WTC11 (cell line): Measurements from ENCODE around the gene NHS. TPM values are rescaled to one million over a fixed set of nuclear protein-coding genes. Genes with fewer than 3 reads are reported as not detected.
A peak's percentile ranks its signal among the peaks of the same experiment; 100 is the strongest.

Experiments used
- ATAC-seq: fragments of 200-7000 bp; cut with Tn5 transposase; 2 replicates; pipeline ENCODE4 v1.10.0; 2021; ENCODE audit warnings: mild to moderate bottlenecking, moderate library complexity
- CTCF ChIA-PET: fragments of 300-600 bp; sonication (Branson Sonifier 250); formaldehyde crosslinking; loops from one replicate; lab custom pipeline; 2021; ENCODE audit warnings: antibody characterized with exemption; lab: Charles Lee
- POLR2A ChIA-PET: fragments of 350-600 bp; sonication (Branson Sonifier 250); formaldehyde crosslinking; loops from one replicate; lab custom pipeline; 2021; ENCODE audit warnings: antibody characterized with exemption; lab: Charles Lee
- DNase-seq: peaks from one replicate; pipeline ENCODE4 v3.0.0; 2021; ENCODE audit warnings: low spot score
- H3K27ac Mint-ChIP-seq: 2 replicates; pipeline ENCODE4 v1.8.0; 2021; ENCODE audit warnings: mixed read lengths
- H3K27me3 Mint-ChIP-seq: 2 replicates; pipeline ENCODE4 v1.8.0; 2021; ENCODE audit warnings: low read depth, mild to moderate bottlenecking, moderate library complexity, mixed read lengths
- H3K36me3 Mint-ChIP-seq: 2 replicates; pipeline ENCODE4 v1.8.0; 2021; ENCODE audit warnings: mixed read lengths
- H3K4me1 Mint-ChIP-seq: 2 replicates; pipeline ENCODE4 v1.8.0; 2022; ENCODE audit warnings: mixed read lengths
- H3K4me3 Mint-ChIP-seq: 2 replicates; pipeline ENCODE4 v1.8.0; 2021; ENCODE audit warnings: mild to moderate bottlenecking, moderate library complexity, mixed read lengths
- H3K9me3 Mint-ChIP-seq: 2 replicates; pipeline ENCODE4 v1.8.0; 2021; ENCODE audit warnings: mixed read lengths
- ATF6 ChIP-seq: sonication (generic); formaldehyde crosslinking; IDR thresholded peaks from 2 replicates; pipeline ENCODE4 v1.8.1; 2023; ENCODE audit warnings: mild to moderate bottlenecking, missing genetic modification reagents
- ESRRA ChIP-seq: sonication (generic); formaldehyde crosslinking; IDR thresholded peaks from 2 replicates; pipeline ENCODE4 v1.8.1; 2022; ENCODE audit warnings: mild to moderate bottlenecking, missing genetic modification reagents, borderline replicate concordance
- FOXP4 ChIP-seq: sonication (generic); formaldehyde crosslinking; IDR thresholded peaks from 2 replicates; pipeline ENCODE4 v1.8.0; 2022; ENCODE audit warnings: mild to moderate bottlenecking, missing genetic modification reagents
- GRHL2 ChIP-seq: fragments of 250-450 bp; sonication (Bioruptor Pico); IDR thresholded peaks from 2 replicates; pipeline ENCODE4 v1.8.0; 2022; ENCODE audit warnings: mild to moderate bottlenecking, moderate library complexity; ENCODE audit not compliant: insufficient replicate concordance, severe bottlenecking
- HMGXB4 ChIP-seq: sonication (generic); formaldehyde crosslinking; IDR thresholded peaks from 2 replicates; pipeline ENCODE4 v1.8.1; 2023; ENCODE audit warnings: mild to moderate bottlenecking, moderate library complexity, missing genetic modification reagents
- MXD4 ChIP-seq: fragments of 250-450 bp; sonication (Bioruptor Pico); IDR thresholded peaks from 2 replicates; pipeline ENCODE4 v1.8.0; 2021; ENCODE audit warnings: mild to moderate bottlenecking, moderate library complexity, borderline replicate concordance
- NFATC4 ChIP-seq: fragments of 250-450 bp; sonication (Bioruptor Pico); IDR thresholded peaks from 2 replicates; pipeline ENCODE4 v1.9.0; 2021; ENCODE audit warnings: mild to moderate bottlenecking
- OVOL2 ChIP-seq: fragments of 250-450 bp; sonication (Bioruptor Pico); IDR thresholded peaks from 2 replicates; pipeline ENCODE4 v1.9.0; 2021; ENCODE audit warnings: mild to moderate bottlenecking, borderline replicate concordance
- PREB ChIP-seq: sonication (generic); formaldehyde crosslinking; IDR thresholded peaks from 2 replicates; pipeline ENCODE4 v1.8.1; 2022; ENCODE audit warnings: mild to moderate bottlenecking, missing genetic modification reagents, moderate library complexity, borderline replicate concordance
- RELA ChIP-seq: sonication (generic); formaldehyde crosslinking; IDR thresholded peaks from 2 replicates; pipeline ENCODE4 v1.8.1; 2022; ENCODE audit warnings: missing genetic modification reagents, mild to moderate bottlenecking, borderline replicate concordance
- RORB ChIP-seq: fragments of 250-450 bp; sonication (Bioruptor Pico); IDR thresholded peaks from 2 replicates; pipeline ENCODE4 v1.9.0; 2021; ENCODE audit warnings: mild to moderate bottlenecking
- SOX15 ChIP-seq: fragments of 250-450 bp; sonication (Bioruptor Pico); IDR thresholded peaks from 2 replicates; pipeline ENCODE4 v1.9.0; 2021; ENCODE audit warnings: mild to moderate bottlenecking
- SP1 ChIP-seq: sonication (generic); formaldehyde crosslinking; conservative IDR thresholded peaks from 2 replicates; pipeline ENCODE4 v1.8.1; 2022; ENCODE audit warnings: missing genetic modification reagents
- STAT6 ChIP-seq: sonication (generic); formaldehyde crosslinking; conservative IDR thresholded peaks from 2 replicates; pipeline ENCODE4 v1.8.1; 2023; ENCODE audit warnings: mild to moderate bottlenecking, low read depth, missing genetic modification reagents, moderate library complexity
- TP53 ChIP-seq: sonication (generic); formaldehyde crosslinking; IDR thresholded peaks from 2 replicates; pipeline ENCODE4 v1.8.1; 2023; ENCODE audit warnings: mild to moderate bottlenecking, missing genetic modification reagents
- ZNF121 ChIP-seq: sonication (generic); formaldehyde crosslinking; IDR thresholded peaks from 2 replicates; pipeline ENCODE4 v1.8.0; 2023; ENCODE audit warnings: missing genetic modification reagents
- ZNF281 ChIP-seq: sonication (generic); formaldehyde crosslinking; IDR thresholded peaks from 2 replicates; pipeline ENCODE4 v1.8.0; 2023; ENCODE audit warnings: mild to moderate bottlenecking, missing genetic modification reagents
- ZNF416 ChIP-seq: fragments of 250-450 bp; sonication (Bioruptor Pico); IDR thresholded peaks from 2 replicates; pipeline ENCODE4 v1.9.0; 2021; ENCODE audit warnings: mild to moderate bottlenecking, inconsistent platforms
- ZNF423 ChIP-seq: fragments of 250-450 bp; sonication (Bioruptor Pico); IDR thresholded peaks from 2 replicates; pipeline ENCODE4 v2.1.2; 2022; ENCODE audit warnings: mild to moderate bottlenecking, moderate library complexity
- ZNF532 ChIP-seq: fragments of 250-450 bp; sonication (Bioruptor Pico); IDR thresholded peaks from 2 replicates; pipeline ENCODE4 v1.9.0; 2021; ENCODE audit warnings: mild to moderate bottlenecking, borderline replicate concordance
- total RNA-seq: library from RNA; stranded (reverse); gene quantifications from 3 replicates; pipeline ENCODE4 v1.2.3, GENCODE V29; 2021

The NHS gene
- total RNA-seq, 1 experiment from 2014 or later, result 5.8 TPM

GRCh38 chrX:17656556-17656955 is 281.6 kb downstream of the NHS start:
- no peak for DNase-seq
- POLR2A ChIA-PET, result no interaction called here
- Mint-ChIP-seq H3K4me1 (peaks cover 10% of the 10 kb centered on the region), H3K9me3 (no peaks in the 10 kb centered on the region), H3K4me3 (peak overlapping the region; percentile 52), H3K27ac (no peak overlapping the region), H3K36me3 (no peaks in the 10 kb centered on the region), H3K27me3 (peaks cover 52% of the 10 kb centered on the region)
- TF ChIP-seq RELA (no peak), STAT6 (CRISPR knock-in tag) (no peak), ZNF423 (no peak), ZNF121 (CRISPR knock-in tag) (no peak), GRHL2 (no peak), ZNF416 (no peak), NFATC4 (CRISPR knock-in tag) (no peak), MXD4 (no peak), SOX15 (no peak), FOXP4 (CRISPR knock-in tag) (no peak), RORB (CRISPR knock-in tag) (no peak)
- ATAC-seq, result peak; percentile 12; the same call in 1 of the 2 replicates
- CTCF ChIA-PET, result interaction anchor here (1.4 kb wide), 1 partner anchor 21 kb away, joined by 4 read pairs; no protein-coding TSS in a partner anchor

GRCh38 chrX:17662391-17662790 is 287.4 kb downstream of the NHS start:
- ATAC-seq, result no peak
- no peak overlapping the region for H3K27ac Mint-ChIP-seq
- DNase-seq, result no peak
- H3K4me1 Mint-ChIP-seq, result no peaks in the 10 kb centered on the region
- no peak overlapping the region for H3K4me3 Mint-ChIP-seq
- H3K27me3 Mint-ChIP-seq, result peaks cover 12% of the 10 kb centered on the region
- TF ChIP-seq SP1 (CRISPR knock-in tag), result no peak
- TF ChIP-seq ESRRA, result no peak
- no peak for TF ChIP-seq ZNF532
- no peak for TF ChIP-seq TP53 (CRISPR knock-in tag)
- TF ChIP-seq ZNF281 (CRISPR knock-in tag), result no peak
- no peak for TF ChIP-seq PREB (CRISPR knock-in tag)
- TF ChIP-seq ATF6, result no peak
- TF ChIP-seq OVOL2 (CRISPR knock-in tag), result no peak
- no peak for TF ChIP-seq HMGXB4 (CRISPR knock-in tag)
- no peaks in the 10 kb centered on the region for H3K36me3 Mint-ChIP-seq
- ChIA-PET CTCF (no interaction called here), POLR2A (no interaction called here)
- no peaks in the 10 kb centered on the region for H3K9me3 Mint-ChIP-seq
